Mesendoderm (in vitro differentiated cells): ENCODE results near the gene MIF4GD. TPM values are rescaled to one million over a fixed set of nuclear protein-coding genes. Genes with fewer than 3 reads are reported as not detected.

Experiments used
- DNase-seq: peaks from one replicate; pipeline ENCODE4 v3.0.0; 2013
- H2AK5ac ChIP-seq: 2 replicates; pipeline ENCODE4 v1.6.1; 2013; ENCODE audit warnings: low read length, inconsistent platforms
- H2BK120ac ChIP-seq: 2 replicates; pipeline ENCODE4 v1.6.1; 2013; ENCODE audit warnings: low read depth, mild to moderate bottlenecking, low read length, moderate library complexity, mixed read lengths
- H2BK15ac ChIP-seq: replicated peaks from 2 replicates; pipeline ENCODE4 v1.6.1; 2013; ENCODE audit warnings: low read depth, mild to moderate bottlenecking, moderate library complexity
- H2BK5ac ChIP-seq: 2 replicates; pipeline ENCODE4 v1.6.1; 2013; ENCODE audit warnings: low read length, inconsistent platforms
- H3K18ac ChIP-seq: 2 replicates; pipeline ENCODE4 v1.6.1; 2013; ENCODE audit warnings: mild to moderate bottlenecking, low read length, mixed read lengths
- H3K23ac ChIP-seq: one replicate; pipeline ENCODE4 v1.6.1; 2013; ENCODE audit warnings: low read length
- H3K27ac ChIP-seq: 2 replicates; pipeline ENCODE4 v1.5.1; 2013; ENCODE audit warnings: low read depth, mild to moderate bottlenecking, inconsistent platforms, low read length, moderate library complexity
- H3K27me3 ChIP-seq: 2 replicates; pipeline ENCODE4 v1.6.1; 2013; ENCODE audit warnings: low read length, control low read depth, mild to moderate bottlenecking, inconsistent platforms; ENCODE audit not compliant: insufficient read depth, poor library complexity
- H3K36me3 ChIP-seq: 2 replicates; pipeline ENCODE4 v1.6.1; 2013; ENCODE audit warnings: low read length, inconsistent platforms; ENCODE audit not compliant: control insufficient read depth, insufficient read depth
- H3K4ac ChIP-seq: one replicate; pipeline ENCODE4 v1.6.1; 2013; ENCODE audit warnings: low read depth, mild to moderate bottlenecking, low read length, moderate library complexity
- H3K4me1 ChIP-seq: 2 replicates; pipeline ENCODE4 v1.6.1; 2013; ENCODE audit warnings: low read depth, low read length, inconsistent platforms; ENCODE audit not compliant: control insufficient read depth
- H3K4me2 ChIP-seq: 2 replicates; pipeline ENCODE4 v1.6.1; 2013; ENCODE audit warnings: low read length
- H3K4me3 ChIP-seq: 2 replicates; pipeline ENCODE4 v1.5.1; 2013; ENCODE audit warnings: mild to moderate bottlenecking, low read length
- H3K56ac ChIP-seq: one replicate; pipeline ENCODE4 v1.6.1; 2013; ENCODE audit warnings: low read length
- H3K79me1 ChIP-seq: 2 replicates; pipeline ENCODE4 v1.6.1; 2013; ENCODE audit warnings: low read length, inconsistent platforms
- H3K79me2 ChIP-seq: 2 replicates; pipeline ENCODE4 v1.6.1; 2013; ENCODE audit warnings: mild to moderate bottlenecking, low read length; ENCODE audit not compliant: control insufficient read depth, insufficient read depth
- H3K9ac ChIP-seq: 2 replicates; pipeline ENCODE4 v1.6.1; 2013; ENCODE audit warnings: low read length, inconsistent platforms
- H4K5ac ChIP-seq: one replicate; pipeline ENCODE4 v1.6.1; 2013; ENCODE audit warnings: low read length
- H4K8ac ChIP-seq: one replicate; pipeline ENCODE4 v1.6.1; 2013; ENCODE audit warnings: low read depth, mild to moderate bottlenecking, control low read depth, low read length, moderate library complexity
- WGBS: extraction: QIAGEN DNeasy Blood & Tissue Kit; methylation state at CpG from one replicate; pipeline ENCODE4 v1.1.7; 2013; ENCODE audit warnings: low lambda C conversion rate, missing lambda C conversion rate; ENCODE audit not compliant: insufficient coverage; ENCODE audit errors: extremely low coverage; 5-methylcytosine and 5-hydroxymethylcytosine counted together
- polyA plus RNA-seq, 2 experiments: library from polyadenylated mRNA; stranded (reverse); fragments of 200-250 nt; gene quantifications; one replicate each; pipeline ENCODE4 v1.2.3, GENCODE V29; 2013

MIF4GD gene, protein sequence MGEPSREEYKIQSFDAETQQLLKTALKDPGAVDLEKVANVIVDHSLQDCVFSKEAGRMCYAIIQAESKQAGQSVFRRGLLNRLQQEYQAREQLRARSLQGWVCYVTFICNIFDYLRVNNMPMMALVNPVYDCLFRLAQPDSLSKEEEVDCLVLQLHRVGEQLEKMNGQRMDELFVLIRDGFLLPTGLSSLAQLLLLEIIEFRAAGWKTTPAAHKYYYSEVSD
- 7.8 TPM for polyA plus RNA-seq (2013, experiment 1 of 2)
- 8.2 TPM for polyA plus RNA-seq (2013, experiment 2 of 2)

DNA sequence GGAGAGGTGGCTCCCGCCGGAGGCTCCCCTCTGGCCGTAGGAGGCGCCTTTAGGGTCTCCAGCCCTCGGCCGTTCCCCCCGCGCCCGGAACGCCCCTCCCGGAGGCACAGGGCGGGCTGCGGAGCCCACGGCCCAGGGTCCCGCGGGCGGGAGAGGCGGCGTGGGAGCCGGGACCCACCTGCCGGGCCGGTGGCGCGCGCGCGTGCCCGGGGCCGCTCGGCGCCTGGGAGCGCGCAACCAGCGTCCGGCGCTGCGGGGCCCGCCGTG lies at the start of gene MIF4GD:
Gene MIF4GD (minus strand): TSS at position 266 of the 267 bp plus-strand sequence. CDS start 1,036 bp downstream, outside the sequence.
- DNase-seq: no peak
- H2BK15ac ChIP-seq: no peak within 1 kb of the TSS
- H2BK120ac ChIP-seq: no peak within 1 kb of the TSS
- peaks cover 2% of the 10 kb centered on the region for H3K4me1 ChIP-seq
- H2AK5ac ChIP-seq: no peak within 1 kb of the TSS
- H3K4ac ChIP-seq: peak within 1 kb of the TSS; percentile 81
- no CpG with 5 or more reads among the region's 39 CpGs for WGBS
- H3K36me3 ChIP-seq: peaks cover 9% of the 10 kb centered on the region
- no peak within 1 kb of the TSS for H4K5ac ChIP-seq
- H3K27me3 ChIP-seq: no peaks in the 10 kb centered on the region
- H3K79me1 ChIP-seq: no peaks in the 10 kb centered on the region
- no peak within 1 kb of the TSS for H2BK5ac ChIP-seq
- peak within 1 kb of the TSS; percentile 66 for H3K23ac ChIP-seq
- peak within 1 kb of the TSS; percentile 97 for H3K56ac ChIP-seq
- H3K79me2 ChIP-seq: no peaks in the 10 kb centered on the region
- H3K27ac ChIP-seq: no peak within 1 kb of the TSS
- peak within 1 kb of the TSS; percentile 35 for H3K18ac ChIP-seq
- H3K4me3 ChIP-seq: peak within 1 kb of the TSS; percentile 81
- H3K9ac ChIP-seq: peak within 1 kb of the TSS; percentile 95
- peak within 1 kb of the TSS; percentile 99 for H3K4me2 ChIP-seq
- no peak within 1 kb of the TSS for H4K8ac ChIP-seq

DNA sequence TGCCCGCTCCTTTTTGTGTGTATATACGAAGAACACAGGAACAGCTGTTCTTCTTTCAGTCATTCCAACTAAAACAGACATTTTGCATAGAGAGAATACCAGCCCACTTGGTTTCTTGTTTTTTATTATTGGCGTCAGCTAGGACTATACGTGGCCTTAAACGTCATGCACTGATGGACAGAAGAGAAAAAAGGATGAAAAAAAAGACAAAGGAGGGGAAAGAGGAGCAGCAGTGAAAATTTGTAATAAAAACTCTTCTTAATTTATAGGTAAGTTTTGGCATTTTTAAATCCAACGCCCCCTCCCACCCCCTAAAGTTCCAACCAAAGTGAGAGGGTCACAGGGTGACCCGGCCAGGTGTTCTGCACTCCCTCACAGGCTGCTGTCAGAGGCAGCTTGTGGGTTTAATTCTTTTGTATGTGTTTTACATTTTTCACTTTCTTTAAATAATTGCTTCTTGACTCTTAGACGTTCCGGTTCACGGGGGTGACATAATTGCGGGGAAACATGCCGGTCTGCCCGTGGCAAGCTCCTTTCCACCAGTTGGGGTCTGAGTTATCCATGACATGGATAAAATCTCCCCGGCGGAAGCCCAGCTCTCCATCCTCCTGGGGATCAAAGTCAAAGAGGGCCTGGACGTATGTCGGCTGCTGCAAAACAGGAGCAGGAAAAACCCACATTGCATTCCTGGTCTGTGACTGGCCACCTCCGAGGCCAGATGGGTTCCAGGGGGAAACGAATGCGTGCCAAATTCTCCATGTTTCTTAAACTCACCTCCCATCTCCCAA lies 49.1 kb upstream of the MIF4GD start:
- Histone ChIP-seq H3K56ac (no peak overlapping the region), H2BK5ac (no peak overlapping the region), H2AK5ac (no peak overlapping the region), H2BK15ac (no peak overlapping the region), H3K4me2 (no peak overlapping the region), H3K4me3 (no peak overlapping the region), H3K9ac (no peak overlapping the region), H3K4me1 (no peaks in the 10 kb centered on the region), H3K23ac (no peak overlapping the region), H3K36me3 (peaks cover 5% of the 10 kb centered on the region), H3K79me1 (no peaks in the 10 kb centered on the region), H3K18ac (no peak overlapping the region), H3K4ac (no peak overlapping the region), H3K27me3 (no peaks in the 10 kb centered on the region), H4K5ac (no peak overlapping the region), H3K79me2 (no peaks in the 10 kb centered on the region), H3K27ac (no peak overlapping the region), H2BK120ac (no peak overlapping the region), H4K8ac (no peak overlapping the region)
- no CpG with 5 or more reads among the region's 20 CpGs for WGBS
- DNase-seq: no peak

DNA sequence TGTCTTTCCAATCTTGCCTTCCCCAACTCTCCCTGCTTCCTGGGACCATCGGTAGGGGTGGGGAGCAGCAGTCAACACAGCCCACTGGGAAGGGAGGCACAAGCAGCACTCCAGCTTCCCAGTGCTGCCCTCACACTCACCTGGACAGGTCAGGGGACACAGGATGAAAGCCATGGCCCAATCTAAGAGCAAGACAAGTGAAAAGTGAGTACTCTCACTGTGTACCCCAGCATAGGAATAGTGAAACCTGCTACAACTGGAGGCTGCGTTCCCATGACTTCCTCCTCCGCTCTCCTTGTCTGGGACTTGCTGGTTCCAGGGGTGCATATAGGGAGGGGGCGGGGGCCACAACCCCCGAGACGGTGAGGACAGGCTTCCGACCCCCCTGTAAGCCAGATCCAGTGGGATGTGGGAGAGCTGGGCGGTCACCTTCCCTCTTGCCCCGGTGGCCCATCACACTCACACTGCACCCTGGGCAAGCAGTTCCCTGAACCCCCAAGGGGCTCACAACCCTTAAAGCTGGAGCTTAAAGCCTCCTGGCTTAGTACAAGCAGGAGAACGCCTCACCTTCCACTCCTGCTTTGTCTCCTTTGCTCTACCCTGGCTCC lies 47.7 kb upstream of the MIF4GD start:
- H2AK5ac ChIP-seq: no peak overlapping the region
- no peaks in the 10 kb centered on the region for H3K27me3 ChIP-seq
- no peak overlapping the region for H3K56ac ChIP-seq
- no peak overlapping the region for H3K9ac ChIP-seq
- no peak overlapping the region for H3K18ac ChIP-seq
- no peaks in the 10 kb centered on the region for H3K79me1 ChIP-seq
- no peak overlapping the region for H2BK120ac ChIP-seq
- no peaks in the 10 kb centered on the region for H3K4me1 ChIP-seq
- no CpG with 5 or more reads among the region's 10 CpGs for WGBS
- no peak overlapping the region for H3K4me3 ChIP-seq
- no peak overlapping the region for H3K23ac ChIP-seq
- H4K5ac ChIP-seq: no peak overlapping the region
- H2BK5ac ChIP-seq: no peak overlapping the region
- no peak for DNase-seq
- H3K4me2 ChIP-seq: no peak overlapping the region
- H3K36me3 ChIP-seq: peaks cover 5% of the 10 kb centered on the region
- H3K27ac ChIP-seq: no peak overlapping the region
- no peaks in the 10 kb centered on the region for H3K79me2 ChIP-seq
- H4K8ac ChIP-seq: no peak overlapping the region
- no peak overlapping the region for H2BK15ac ChIP-seq
- H3K4ac ChIP-seq: no peak overlapping the region

DNA sequence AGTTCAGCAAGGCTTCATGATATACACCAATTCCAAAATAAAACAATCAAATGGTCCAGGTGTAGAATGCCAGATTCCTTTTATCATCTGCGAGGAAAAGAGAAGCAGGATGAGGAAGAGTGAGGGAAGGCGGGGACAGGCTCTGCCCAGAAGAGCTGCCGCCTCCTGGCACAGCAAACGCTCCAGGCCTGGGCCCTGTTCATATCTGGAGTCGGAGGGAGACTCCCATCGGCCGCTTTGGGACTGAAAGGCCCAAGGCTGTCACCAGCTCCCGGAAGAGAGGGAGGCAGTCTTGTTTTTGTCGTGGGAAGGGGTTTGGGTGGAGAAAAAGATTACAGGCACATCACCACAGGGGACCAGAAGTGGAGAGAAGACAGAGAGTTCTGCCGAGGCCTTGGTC lies 47.2 kb upstream of the MIF4GD start:
- Histone ChIP-seq H3K79me2 (no peaks in the 10 kb centered on the region), H3K4me1 (no peaks in the 10 kb centered on the region), H2BK5ac (no peak overlapping the region), H3K23ac (no peak overlapping the region), H4K5ac (no peak overlapping the region), H3K56ac (no peak overlapping the region), H3K9ac (no peak overlapping the region), H3K36me3 (peaks cover 4% of the 10 kb centered on the region), H3K18ac (no peak overlapping the region), H4K8ac (no peak overlapping the region), H2AK5ac (no peak overlapping the region), H2BK120ac (no peak overlapping the region), H3K79me1 (no peaks in the 10 kb centered on the region), H3K4ac (no peak overlapping the region), H3K27me3 (no peaks in the 10 kb centered on the region), H3K27ac (no peak overlapping the region), H3K4me3 (no peak overlapping the region), H3K4me2 (no peak overlapping the region), H2BK15ac (no peak overlapping the region)
- no CpG with 5 or more reads among the region's 10 CpGs for WGBS
- no peak for DNase-seq

DNA sequence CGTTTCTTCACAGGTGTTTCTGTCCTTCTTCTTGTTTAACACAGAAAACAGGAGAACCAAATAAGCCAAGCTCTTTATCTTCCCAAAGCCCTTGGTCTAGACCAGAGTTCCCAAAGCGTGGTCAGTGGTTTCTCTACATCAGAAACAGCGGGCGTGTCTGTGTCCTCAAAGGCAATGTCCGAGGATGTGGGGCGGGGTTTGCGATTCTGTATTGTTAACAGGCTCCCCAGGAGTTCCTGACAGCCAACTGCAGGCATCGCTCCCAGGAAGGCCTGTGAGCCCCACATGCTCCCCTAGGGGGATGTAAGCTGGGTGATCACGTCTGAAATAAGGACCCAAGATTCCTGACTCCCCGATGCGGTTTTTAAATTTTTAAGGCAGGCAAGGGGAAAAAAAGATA lies 46.6 kb upstream of the MIF4GD start:
- Histone ChIP-seq H3K36me3 (peaks cover 4% of the 10 kb centered on the region), H2BK15ac (no peak overlapping the region), H3K27me3 (no peaks in the 10 kb centered on the region), H3K9ac (no peak overlapping the region), H2BK5ac (no peak overlapping the region), H3K79me1 (no peaks in the 10 kb centered on the region), H3K4me3 (no peak overlapping the region), H2AK5ac (no peak overlapping the region), H3K79me2 (no peaks in the 10 kb centered on the region), H4K5ac (no peak overlapping the region), H3K4me2 (no peak overlapping the region), H3K4ac (no peak overlapping the region), H2BK120ac (no peak overlapping the region), H3K56ac (no peak overlapping the region), H4K8ac (no peak overlapping the region), H3K27ac (no peak overlapping the region), H3K4me1 (no peaks in the 10 kb centered on the region), H3K18ac (no peak overlapping the region), H3K23ac (no peak overlapping the region)
- WGBS: no CpG with 5 or more reads among the region's 11 CpGs
- DNase-seq: peak; percentile 34
